HG02610 (cell line): ENCODE data around the gene FAM199X.

Experiments used
- ATAC-seq: cut with Tn5 transposase; IDR thresholded peaks from one replicate; pipeline ENCODE4 v1.9.1; 2021; ENCODE audit warnings: mild to moderate bottlenecking, moderate library complexity; ENCODE audit not compliant: unreplicated experiment

FAM199X gene

DNA sequence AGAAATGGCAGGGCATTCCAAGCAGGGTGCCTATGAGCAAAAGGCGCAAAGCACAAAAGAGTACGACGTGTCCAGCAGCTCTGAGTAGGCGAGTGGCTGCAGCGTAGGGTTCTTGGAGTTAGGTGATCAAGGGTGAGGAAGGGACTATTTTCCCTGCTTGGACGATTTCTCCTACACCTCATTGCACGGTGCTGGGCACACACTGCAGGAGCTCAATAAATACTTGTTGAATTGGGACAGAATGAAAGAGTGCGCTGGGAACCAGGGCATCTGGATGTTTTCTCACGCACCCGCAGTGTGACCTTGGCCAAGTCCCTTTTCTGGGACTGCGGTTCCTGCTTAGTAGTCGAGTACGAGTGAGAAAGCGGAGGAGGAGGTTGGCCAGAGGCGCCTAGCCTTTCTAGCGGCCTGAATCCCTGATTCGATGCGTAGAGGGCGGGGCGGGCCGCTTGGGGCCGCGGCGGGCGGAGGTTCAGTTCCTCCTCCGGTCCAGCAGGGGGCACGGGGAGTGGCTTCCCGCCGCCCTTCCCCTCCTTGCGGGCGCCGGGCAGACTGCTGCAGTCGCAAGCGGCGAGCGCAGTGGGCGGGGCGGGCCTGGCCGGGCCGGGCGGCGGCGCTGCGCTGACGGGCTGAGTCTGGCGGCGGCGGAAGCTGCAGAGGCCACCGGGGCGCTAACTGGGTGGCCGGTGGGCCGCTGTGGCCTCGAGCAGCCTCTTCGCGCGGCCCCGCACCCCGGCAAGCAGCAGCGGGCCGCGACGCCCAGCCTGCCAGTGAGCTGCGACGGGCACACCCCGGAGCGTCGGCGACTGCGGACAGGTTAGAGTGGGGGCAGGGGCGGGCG is at the start of gene FAM199X:
FAM199X (plus strand) TSS at position 560 of the 841 bp plus-strand sequence. CDS start 333 bp downstream, outside the sequence.
- ATAC-seq, result peak; percentile 98

DNA sequence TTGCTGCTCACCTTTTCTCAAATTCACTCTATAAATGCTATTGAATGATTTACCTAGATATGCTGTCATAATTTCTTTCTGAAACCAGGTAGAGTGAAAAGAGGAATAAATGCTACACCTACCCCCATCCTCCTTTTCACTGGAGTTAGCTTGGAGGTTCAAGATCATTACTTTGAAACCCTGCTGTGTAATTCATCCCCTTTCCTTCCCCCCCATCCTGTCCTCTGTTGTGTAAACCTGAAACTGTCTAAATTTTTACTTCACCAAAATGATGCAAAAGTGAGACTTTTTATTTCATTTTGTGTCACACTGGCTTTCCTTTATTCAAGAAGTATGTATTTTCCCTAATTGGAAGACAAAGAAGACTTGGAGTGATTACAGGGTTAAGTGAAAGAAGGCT is 48.5 kb upstream of the FAM199X start:
- peak; percentile 51 for ATAC-seq

DNA sequence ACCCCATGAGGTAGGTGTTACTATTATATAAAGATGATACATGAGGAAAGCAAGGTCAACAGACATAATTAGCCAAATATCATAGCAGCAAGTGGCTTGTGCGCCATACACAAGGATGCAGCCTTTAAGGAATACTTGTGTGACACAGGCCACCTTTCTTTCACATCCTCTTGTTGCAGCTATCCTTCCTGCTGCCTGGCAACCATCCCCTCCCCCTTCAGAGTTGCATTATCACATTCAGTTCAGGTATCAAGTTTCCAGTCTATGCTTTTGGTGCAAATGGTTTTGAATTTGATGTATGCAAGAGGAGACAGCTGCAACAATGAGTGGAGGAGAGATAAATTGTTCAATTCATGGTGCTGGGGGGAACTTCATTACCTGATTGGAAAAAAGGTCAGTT is 47.5 kb upstream of the FAM199X start:
- ATAC-seq, result no peak

DNA sequence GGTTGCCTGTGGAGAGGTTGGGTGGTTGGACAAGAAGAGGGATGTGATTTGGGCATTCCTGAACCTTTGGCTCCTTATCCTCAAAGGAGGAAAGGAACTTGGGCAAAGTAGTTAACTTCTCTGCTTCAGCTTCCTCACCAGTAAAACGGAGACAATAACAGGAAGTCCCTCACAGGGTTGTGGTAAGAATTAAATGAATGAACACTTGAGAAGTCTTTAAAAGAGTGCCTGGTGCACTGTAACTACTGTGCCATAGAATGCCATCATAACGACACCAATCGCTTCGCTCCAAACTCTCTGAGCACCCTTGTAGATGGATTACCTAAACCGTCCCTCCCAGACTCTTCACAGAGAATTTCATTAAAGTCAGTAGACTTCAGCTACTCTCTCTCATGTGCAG is 43.4 kb upstream of the FAM199X start:
- ATAC-seq, result peak; percentile 79

DNA sequence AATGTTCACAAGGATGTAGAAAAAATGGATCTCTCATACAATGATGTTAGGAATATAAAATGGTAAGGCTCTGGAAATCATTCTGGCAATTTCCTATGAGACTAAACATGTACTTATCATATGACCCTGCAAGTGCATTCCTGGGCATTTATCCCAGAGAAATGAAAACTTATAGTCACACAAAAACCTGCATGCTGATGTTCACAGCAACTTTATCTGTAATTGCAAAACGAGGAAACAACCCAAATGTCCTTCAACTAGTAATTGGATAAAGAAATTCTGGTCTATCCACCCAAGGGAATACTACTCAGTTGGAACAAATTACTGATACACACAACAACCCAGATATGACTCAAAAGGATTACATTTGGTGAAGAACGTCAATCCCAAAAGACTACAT is 39.4 kb upstream of the FAM199X start:
- ATAC-seq, result no peak

DNA sequence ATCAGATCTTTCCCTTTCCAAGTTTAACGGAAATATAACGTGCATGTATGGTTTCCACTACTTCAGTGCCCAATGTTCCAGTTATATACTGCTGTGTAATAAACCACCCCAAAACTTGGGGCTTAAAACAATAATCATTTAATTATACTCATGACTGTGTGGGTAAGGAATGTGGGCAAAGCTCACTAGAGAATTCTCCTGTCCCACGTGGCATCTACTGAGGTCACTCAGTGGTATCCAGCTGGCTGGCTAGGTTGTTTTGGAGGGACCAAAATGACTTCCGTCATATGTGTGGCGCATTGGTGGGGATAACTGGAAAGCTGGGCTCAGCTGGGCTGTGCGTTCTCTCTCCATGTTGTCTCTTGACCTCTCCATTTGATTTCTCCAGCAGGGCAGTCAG is 35.4 kb upstream of the FAM199X start:
- no peak for ATAC-seq

DNA sequence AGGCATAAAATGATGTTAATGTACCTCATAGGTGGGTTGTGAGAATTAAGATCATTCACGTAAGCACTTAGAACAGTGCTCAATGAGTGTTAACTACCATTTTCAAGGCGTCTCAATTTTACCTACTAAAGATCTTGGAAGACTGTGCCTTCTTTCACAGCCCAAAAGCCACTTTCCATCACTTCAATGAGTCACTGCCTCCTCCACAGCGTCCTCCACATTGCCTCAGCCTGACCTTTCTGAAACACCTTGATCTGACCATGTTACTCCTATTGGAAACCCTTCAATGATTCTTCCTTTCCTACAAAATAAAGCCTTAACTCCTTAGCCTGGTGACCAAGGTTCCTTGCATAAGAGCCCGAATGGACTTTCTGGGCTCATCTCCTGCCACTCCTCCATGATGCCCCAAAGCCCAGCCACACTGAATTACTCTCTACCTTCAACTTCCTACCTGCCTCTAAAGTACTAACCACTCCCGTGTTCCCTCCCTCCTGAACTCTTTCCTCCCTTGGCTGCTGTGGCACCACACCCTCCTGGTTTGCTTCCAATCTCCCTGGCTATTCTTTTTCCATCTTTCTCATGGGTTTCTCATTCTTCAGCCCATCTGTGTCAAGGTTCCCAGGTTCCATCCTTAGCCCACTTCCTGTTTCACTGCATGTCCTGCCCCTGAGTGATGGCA is 31.5 kb upstream of the FAM199X start:
- ATAC-seq, result no peak

DNA sequence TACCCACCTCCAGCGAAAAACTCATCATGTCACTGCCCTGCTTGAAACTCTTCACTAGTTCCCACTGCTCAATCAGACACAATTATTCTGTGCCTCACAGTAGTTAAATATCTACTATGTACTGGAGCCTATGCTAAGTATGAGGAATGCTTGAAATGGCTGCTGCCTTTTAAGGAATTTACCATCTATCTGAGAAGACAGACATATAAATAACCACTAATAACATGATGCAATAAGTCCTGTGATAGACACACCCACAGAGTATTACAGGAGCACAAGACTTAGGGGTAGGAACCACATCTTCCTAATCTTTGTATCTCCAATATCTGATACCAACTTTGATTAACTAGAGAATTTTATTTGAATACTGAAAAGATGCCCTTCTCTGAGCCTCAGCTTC is 30.6 kb upstream of the FAM199X start:
- no peak for ATAC-seq

DNA sequence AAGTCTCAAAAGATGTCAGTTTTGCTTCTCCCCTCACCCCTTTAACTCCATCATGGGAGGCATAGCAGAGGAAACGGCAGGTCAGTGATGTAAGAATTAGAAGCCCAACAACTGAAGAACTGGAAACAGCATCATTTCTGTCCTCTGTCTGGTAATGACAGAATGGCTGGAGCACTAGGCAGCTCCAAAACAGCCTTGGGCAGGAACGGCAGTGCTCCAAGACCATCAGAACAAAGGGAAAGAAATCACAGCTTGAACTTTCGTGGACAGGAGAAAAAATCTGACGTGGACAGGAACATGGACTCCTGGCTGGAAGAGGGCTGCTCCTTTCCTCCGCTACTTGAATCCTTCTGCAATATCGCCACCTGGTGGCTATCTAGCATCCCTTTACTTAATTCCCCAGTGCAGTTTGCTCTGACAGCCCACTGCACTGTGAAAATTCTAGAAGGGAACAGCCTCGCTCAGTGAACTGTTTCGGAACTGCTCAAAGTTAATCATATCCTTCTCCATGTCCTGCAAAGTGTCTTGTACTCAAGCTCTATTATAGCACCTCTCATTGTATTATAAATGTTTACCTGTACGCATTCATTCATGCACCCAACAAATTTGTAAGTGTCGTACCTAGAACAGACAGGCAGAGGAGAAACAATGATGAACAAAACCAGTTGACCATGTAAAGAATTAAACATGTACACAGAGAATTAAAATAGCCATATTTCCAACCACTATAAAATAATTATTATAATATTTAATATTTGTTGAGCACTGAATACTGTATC is 29.8 kb upstream of the FAM199X start:
- ATAC-seq, result peak; percentile 80

DNA sequence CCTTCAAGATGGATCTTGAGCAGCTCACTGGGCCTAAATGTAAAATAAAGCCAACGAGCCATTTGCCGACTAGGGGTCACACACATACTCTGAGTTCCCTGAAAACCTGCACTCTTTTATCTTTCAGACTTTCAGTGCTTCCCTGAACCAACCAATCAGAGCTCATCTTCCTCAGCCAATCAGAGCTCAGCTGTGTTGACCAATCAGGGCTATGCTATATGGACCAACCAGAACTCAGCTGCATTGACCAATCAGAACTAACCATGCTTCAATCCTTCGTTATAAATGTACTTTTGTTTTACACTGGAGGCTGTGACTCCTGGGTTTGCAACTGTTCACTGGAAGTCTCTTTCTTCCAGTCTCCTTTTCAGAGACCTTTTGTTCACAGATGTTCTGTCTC is 28.8 kb upstream of the FAM199X start:
- no peak for ATAC-seq

DNA sequence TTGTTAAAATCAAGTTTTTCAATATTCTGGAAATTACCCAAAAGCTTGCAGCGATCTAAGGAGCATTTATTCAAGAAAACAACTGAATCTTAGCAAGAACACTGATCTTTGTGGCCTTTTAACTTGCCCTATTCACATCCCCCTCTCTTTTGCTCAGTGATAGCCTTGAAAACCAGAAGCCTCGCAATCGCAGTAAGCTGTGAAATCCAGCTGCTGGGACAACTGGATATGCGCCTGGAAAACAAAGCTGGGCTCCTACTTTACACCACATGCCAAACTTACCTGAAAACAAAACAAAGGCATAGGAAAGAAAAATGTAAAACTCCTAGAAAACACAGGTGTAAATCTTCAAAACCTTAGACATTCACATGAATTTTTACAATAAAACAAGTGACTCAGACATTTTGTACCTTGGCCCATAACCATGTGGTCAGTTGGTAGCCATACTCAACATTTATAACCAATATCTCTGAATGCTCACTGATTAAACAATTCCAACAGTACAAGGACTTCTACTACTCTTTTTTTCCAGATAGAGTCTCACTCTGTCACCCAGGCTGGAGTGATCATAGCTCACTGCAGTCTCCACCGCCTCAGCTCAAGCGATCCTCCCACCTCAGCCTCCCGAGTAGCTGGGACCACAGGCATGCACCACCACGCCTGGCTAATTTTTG is 25.0 kb upstream of the FAM199X start:
- no peak for ATAC-seq

DNA sequence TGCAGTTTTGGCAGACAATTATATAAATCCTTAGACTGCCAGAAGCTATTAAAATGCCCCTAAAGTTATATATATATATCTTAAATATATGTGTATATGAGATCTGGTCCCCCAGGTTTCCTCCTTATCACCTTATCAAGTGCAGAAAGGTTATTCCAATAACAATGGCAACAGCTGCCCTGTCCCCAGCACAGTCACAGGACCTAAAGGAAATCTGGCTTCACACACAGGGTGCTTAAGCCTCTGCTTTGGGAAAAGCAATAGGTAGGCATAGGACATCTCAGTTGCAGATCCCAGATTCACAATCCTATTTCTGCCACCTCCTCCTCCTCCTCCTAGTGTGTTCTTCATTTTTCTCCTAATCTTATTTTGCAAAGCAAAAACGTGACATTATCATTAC is 15.2 kb upstream of the FAM199X start:
- ATAC-seq, result no peak

DNA sequence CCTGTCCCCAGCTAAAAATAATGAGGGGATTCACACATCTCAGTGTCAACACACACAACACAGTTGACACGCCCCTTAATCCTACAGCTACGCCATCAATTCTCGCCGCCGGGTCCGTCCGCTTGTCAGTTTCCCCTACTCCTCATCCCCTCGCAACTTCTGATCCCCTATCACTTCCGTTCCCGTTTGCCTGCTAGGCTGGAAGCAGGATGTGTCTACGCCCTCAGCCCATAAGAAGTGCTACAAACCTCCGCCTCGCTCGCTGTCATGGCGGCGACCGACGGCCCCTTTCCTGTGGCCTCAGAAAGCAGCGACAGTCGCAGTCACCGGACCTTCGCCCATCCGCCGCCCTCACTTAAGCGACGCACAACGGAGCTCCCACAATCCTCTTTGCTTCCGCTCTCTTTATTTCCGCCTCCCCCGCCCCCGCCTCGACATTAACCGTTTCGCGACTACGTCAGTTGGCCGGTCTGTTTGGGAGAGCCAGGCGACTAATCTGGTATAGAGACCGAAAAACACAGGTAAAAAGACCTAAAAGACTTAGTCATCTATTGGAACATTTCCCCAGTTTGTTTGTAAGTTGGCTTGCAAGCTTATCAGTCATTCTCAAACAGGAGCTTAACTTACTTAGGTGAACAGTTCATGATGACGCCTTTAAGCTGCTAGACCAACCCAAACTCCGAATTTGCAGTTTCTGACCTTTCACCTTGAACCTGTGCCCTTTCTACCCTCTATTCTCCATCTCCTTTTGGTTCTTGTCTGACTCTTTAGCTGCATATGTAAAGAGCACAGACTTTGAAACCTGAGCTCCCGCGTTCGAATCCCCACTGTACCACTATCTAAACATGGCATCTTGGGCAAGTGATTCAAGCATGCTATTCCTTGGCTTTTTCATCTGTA is 9.4 kb upstream of the FAM199X start, which contains the start of gene SLC25A53:
SLC25A53 (minus strand) TSS at position 380 of the 900 bp plus-strand sequence. CDS start 51,752 bp downstream, outside the sequence.
- ATAC-seq, result peak; percentile 94

DNA sequence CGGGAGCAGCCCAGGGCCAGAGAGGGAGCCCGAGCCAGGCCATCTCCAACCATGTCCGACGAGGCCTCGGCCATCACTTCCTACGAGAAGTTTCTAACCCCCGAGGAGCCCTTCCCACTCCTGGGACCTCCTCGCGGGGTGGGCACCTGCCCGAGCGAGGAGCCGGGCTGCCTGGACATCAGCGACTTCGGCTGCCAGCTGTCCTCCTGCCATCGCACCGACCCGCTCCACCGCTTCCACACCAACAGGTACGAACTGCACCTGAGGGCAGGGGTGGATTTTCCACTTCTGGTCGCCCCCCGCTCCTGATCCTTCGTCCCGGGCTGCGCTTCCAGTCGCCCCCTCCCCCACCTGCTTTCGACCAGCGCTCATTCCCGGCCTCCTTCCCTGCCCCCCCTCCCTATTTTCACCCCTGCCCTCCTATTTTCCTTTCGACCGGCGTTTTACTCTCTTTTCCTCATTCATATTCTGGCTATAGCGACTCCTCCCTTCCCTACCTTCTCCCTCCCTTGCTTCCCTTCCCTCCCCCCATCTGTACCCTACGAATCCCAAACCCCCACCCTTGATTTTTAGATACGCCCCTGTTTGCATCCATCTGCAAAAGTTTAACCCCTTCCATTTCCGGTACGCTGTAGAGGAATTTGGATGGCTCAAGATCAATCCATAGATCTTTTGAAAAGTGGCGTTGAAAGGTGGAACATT is 633 bp downstream of the FAM199X start:
- ATAC-seq, result no peak

DNA sequence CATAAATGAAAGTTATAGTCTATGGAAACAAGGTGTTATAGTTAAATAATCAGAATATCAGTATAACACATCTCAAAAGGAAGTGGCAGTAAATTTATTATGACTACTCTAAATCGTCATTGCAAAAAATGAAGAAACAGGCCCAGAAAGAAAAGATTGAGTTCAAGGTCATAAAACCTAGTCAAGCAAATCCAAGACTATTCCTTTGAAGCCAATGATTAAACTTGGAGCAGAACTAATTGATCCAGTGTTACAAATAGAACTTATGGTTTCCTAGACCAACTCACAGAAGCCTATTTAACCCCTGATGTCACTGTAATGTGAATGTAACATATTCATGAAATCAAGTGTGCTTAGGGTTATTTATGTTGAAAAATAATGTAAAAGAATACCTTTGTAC is 1.9 kb downstream of the FAM199X start:
- ATAC-seq, result no peak

DNA sequence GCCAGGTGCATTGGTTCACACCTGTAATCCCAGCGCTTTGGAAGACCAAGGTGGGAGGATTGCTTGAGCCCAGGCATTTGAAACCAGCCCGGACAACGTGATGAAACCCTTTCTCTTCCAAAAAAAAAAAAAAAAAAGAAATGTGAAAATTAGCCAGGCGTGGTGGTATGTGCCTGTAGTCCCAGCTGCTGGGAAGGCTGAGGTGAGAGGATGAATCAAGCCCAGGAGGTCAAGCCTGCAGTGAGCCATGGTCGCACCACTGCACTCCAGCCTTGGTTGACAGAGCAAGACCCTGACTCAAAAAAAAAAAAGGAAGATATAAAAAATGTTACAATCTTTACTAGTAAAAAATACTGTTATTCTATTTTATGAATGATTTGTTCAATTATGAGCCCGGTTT is 5.9 kb downstream of the FAM199X start:
- no peak for ATAC-seq

DNA sequence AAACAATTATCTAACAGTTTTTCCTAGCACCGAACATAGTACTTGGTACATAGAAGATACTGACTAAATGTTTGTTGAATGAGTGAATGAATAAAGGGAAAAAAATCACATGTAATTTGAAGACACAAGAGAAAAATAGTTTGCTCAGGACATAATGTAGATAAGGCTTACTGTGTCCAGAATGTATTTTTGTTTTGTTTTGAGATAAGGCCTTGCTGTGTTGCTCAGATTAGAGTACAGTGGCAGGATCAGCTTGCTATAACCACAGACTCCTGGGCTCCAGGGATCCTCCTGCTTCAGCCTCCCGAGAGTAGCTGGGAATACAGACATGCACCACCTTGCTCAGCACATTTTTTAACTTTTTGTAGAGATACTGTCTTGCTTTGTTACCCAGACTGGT is 6.5 kb downstream of the FAM199X start:
- ATAC-seq, result no peak

DNA sequence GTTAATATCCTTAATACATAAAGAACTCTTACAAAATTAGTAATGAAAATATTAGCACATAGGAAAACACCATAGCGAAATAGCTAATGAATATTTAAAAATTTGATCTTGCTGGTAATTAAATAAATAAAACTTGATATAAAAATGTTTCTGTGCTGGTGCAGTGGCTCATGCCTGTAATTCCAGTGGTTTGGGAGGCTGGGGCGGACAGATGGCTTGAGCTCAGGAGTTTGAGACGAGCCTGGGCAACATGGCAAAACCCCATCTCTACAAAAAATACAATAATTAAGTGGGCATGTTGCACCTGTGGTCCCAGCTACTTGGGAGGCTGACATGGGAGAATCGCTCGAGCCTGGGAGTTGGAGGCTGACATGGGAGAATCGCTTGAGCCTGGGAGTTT is 7.6 kb downstream of the FAM199X start:
- no peak for ATAC-seq

DNA sequence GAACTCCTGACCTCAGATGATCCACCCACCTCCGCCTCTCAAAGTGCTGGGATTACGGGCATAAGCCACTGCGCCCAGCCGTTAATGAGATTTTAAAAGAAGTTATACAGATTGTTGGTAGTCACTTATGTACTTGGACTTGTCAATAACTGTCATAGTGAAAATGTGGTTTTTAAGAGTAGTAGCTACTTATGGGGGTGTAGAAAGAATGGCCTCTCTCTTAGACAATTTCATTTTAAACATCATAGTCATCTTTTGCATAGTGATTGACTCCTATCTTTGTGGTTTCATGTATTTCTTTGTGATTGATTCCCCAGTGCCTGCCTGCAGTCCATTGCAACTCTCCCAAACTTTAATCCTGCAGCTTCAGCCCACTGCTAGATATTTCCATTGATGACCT is 17.4 kb downstream of the FAM199X start:
- ATAC-seq, result peak; percentile 80
